ENCODE results near the gene ATP8B4.

DNA sequence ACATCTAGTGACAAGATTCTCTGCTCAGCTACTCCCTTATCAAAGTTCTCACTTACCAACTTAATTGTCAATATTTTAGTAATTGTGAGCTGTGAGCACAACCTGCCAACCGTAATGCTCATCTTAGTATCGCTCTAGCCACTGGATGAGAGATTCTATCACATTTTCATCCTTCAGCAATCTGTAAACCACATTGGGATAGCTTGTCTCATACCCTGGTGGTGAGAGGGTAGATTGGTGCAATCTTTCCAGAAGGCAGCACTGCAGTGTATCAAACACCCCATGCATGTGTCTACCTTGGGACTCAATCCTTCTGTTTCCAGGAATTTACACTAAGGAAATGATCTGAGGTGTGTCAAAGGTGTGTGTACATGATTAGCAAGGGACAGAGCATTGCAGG is 18.9 kb upstream of the ATP8B4 start:
- TF ChIP-seq, protein P1, sequence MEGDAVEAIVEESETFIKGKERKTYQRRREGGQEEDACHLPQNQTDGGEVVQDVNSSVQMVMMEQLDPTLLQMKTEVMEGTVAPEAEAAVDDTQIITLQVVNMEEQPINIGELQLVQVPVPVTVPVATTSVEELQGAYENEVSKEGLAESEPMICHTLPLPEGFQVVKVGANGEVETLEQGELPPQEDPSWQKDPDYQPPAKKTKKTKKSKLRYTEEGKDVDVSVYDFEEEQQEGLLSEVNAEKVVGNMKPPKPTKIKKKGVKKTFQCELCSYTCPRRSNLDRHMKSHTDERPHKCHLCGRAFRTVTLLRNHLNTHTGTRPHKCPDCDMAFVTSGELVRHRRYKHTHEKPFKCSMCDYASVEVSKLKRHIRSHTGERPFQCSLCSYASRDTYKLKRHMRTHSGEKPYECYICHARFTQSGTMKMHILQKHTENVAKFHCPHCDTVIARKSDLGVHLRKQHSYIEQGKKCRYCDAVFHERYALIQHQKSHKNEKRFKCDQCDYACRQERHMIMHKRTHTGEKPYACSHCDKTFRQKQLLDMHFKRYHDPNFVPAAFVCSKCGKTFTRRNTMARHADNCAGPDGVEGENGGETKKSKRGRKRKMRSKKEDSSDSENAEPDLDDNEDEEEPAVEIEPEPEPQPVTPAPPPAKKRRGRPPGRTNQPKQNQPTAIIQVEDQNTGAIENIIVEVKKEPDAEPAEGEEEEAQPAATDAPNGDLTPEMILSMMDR (optimal IDR thresholded peaks at IDR 0.05 in 1 of 3, IDR thresholded peaks at IDR 0.05 in 1 of 3, conservative IDR thresholded peaks at IDR 0.05 in 1 of 3; ENCODE audit: extremely low read depth in 1 of 3, insufficient read depth in 2 of 3, low read length in 3 of 3) = no peak
- TF ChIP-seq EZH2 (IDR thresholded peaks at IDR 0.05; ENCODE audit: low read length) = no peak
